HG03469 (cell line): ENCODE measurements around the gene LRRC4B.

ENCODE experiments used
- ATAC-seq: cut with Tn5 transposase; IDR thresholded peaks from one replicate; pipeline ENCODE4 v1.9.1; 2021; ENCODE audit warnings: mild to moderate bottlenecking, moderate library complexity, moderate number of reproducible peaks; ENCODE audit not compliant: unreplicated experiment

Gene LRRC4B

GRCh38 chr19:50509366-50509765, 58.9 kb downstream of the LRRC4B start:
- no peak for ATAC-seq

- no peak for ATAC-seq
These were observed 59.4 kb downstream of the LRRC4B start for GRCh38 chr19:50508843-50509190.

DNA sequence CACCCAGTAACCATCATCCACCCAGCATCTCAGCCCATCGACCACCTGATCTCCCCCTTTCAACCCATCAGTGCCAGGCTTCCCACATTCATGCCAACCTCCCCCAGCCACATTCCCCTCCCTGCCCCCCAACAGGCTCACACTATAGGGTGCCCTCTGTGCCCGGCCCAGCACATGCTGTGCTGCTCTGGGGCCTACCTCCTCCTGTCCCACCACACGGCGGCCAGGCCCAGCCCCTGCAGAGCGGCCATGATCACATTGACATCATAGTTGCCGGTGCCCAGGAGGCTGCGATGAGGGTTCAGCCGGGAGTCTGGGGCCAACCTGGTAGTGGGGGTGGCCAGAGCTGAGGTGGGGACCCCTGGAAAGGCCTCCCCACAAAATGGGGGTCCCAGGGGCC, 60.9 kb downstream of the LRRC4B start:
- ATAC-seq, result no peak

- no peak for ATAC-seq
These were observed 61.5 kb downstream of the LRRC4B start for GRCh38 chr19:50506700-50507099.

DNA sequence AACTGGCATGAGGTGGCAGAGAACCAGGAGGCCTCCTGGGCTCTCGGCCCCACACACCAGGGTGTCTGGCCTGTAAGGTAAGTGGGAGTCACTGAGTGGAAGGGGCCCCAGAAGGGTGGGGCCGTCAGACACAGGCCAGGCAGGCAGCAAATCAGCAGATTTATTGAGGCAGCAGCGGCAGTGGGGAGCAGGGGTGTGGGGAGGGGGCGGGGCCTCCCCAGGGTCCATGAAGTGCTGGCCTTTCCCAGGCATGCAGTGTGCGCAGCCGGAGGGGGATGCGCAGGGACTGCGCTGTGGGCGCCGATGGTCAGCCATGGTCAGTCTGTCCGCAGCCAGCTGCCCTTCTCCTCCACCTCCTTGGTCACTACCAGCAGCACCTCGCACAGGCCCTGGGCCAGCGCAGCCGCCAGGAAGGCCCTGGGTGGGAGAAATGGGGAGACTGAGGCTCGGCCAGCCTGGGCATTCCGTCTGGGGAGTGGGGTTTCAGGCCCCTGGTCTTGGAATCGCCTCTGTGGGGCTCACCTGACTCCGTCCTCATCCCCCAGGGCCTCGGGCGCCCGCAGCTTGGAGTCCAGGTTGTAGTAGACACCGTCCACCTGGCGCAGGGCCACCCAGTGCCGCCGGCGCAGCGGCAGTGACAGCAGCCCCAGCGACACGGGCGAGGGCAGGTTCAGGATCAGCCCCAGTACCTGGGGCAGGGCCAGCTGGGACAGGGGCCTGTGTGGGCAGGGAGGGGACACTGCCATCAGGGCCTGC, 62.2 kb downstream of the LRRC4B start:
- ATAC-seq, result no peak

- ATAC-seq, result no peak
These were observed 66.4 kb downstream of the LRRC4B start for GRCh38 chr19:50501568-50502475.

GRCh38 chr19:50501186-50501567, 67.1 kb downstream of the LRRC4B start:
- ATAC-seq, result no peak

GRCh38 chr19:50500753-50501151, 67.5 kb downstream of the LRRC4B start:
- no peak for ATAC-seq

DNA sequence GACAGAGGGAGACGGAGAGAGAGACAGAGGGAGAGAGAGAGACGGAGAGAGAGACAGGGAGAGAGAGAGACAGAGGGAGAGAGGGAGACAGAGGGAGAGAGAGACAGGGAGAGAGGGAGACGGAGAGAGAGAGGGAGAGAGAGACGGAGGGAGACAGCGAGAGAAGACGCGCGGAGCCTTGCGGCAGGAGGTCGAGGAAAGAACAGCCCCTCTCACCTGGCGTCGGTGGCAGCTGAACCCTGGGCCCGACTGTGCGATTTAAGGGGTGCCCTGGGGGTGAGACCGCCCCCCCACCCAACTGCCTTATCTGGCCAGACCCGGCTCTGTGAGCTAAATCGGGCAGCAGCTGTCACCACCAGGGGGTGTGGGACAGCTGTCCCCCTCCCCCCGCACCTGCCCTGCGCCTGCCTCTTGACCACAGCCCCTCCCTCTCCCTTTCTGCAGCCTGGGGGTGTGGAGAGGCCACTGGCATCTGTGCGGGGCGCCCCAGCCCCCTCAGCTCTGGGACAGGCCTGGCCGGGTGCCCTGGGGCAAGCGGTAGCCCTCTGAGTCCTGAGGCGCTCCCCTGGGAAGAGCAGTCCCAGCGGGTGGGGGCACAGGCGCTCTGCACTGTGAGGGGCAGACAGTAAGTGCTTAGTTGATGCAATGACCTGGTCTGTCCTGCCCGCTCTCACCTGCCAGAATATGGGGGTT, 68.0 kb downstream of the LRRC4B start:
- no peak for ATAC-seq

DNA sequence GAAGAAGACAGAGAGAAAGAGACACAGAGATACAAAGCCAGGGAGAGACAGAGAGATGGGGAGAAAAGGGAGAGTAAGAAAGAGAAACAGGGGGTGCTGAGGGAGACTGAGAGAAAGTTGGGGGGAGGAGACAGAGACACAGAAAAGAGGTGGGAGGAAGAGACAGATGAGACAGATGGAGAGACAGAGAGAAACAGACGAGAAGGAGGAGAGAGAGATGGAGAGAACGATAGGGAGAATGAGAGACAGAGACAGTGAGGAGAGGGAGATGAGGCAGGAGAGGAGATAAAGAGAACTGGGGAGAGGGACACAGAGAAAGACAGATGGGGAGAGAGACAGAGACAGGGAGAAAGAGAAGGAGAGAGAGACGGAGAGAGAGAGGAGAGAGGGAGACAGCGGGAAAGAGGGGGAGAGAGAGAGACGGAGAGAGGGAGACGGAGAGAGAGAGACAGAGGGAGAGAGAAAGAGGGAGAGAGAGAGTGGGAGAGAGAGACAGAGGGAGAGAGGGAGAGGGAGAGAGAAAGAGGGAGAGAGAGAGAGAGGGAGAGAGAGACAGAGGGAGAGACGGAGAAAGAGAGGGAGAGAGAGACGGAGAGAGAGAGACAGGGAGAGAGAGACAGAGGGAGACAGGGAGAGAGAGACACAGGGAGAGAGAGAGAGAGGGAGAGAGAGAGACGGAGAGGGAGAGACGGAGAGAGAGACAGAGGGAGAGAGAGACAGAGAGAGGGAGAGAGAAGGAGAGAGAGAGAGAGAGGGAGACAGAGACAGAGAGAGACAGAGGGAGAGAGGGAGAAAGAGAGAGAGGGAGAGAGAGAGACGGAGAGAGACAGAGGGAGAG, 69.8 kb downstream of the LRRC4B start:
- ATAC-seq, result no peak

GRCh38 chr19:50497022-50497405, 71.2 kb downstream of the LRRC4B start:
- ATAC-seq, result no peak

GRCh38 chr19:50496189-50497021, 71.8 kb downstream of the LRRC4B start:
- ATAC-seq, result no peak

DNA sequence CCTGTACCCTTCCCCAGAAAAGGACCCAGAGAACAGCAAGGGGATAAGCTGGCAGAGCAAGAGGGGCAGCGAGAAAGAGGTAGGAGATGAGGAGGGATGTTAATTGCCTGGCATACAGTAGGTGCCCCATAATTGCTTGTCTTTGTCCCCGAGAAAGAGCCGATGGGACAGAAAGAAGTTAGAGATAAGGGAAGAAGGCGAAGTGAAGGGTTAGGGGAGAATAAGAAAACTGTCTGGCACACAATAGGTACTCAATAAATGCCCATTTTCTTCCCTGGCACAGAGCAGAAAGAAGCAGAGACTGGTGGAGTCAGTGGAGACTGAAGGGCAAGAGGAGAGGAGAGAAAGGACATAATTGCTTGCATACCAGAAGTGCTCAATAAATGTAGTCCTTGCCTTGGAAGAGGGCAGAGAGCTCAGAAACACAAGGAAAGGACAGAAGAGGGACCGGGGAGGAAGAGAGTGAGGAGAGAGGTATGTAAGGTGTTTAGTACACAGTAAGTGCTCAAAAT, 73.2 kb downstream of the LRRC4B start:
- ATAC-seq, result no peak

GRCh38 chr19:50494186-50495019, 73.8 kb downstream of the LRRC4B start:
- ATAC-seq, result no peak

DNA sequence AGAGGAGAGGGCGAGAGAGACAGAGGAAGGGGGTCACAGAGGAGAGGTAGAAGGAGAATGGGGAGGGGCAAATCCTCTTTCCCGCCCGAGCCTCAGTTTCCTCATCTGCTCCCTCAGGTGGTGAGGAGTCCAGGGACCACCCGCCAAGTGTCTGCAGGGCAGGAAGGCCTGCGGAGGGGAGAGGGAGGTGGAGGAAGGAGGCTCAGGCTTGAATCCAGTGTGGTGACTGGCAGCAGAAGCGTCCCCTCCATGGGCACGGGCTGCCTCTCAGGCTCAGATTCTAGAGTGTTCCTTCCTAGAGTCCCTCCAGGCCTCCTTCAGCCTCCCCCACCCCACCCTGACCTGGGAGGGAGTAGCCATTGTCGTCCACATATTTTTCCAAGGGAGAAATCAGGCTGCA, 75.1 kb downstream of the LRRC4B start:
- ATAC-seq, result no peak

DNA sequence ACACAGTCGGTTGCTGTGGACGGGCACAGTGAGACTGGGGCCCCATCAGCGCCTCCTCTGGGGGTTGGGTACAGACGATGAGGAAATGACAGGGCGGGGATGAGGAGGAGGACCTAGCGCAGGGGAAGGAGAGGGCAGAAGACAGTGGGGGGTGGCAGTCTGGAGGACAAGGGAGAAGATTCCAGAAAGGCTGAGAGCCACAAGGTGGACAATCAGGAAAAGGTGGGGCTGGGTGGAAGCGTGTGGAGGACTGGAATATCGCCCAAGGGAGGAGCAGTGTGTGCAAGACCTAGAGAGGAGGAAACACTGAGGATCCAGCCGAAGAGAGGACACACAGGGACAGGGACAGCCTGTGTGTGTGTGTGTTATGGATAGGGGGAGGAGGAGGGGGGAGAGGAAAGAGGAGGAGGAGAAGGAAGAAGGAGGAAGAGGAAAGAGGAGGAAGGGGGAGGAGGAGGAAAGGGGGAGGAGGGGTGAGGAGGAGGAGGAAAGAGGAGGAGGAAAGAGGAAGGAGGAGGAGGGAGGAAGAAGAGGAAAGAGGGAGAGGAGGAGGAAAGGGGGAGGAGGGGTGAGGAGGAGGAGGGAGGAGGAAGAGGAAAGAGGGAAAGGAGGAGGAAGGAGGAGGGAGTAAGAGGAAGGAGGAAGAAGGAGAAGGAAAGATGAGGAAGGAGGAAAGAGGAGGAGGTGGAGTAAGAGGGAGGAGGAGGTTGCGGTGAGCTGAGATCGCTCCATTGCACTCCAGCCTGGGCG, 75.8 kb downstream of the LRRC4B start:
- no peak for ATAC-seq

DNA sequence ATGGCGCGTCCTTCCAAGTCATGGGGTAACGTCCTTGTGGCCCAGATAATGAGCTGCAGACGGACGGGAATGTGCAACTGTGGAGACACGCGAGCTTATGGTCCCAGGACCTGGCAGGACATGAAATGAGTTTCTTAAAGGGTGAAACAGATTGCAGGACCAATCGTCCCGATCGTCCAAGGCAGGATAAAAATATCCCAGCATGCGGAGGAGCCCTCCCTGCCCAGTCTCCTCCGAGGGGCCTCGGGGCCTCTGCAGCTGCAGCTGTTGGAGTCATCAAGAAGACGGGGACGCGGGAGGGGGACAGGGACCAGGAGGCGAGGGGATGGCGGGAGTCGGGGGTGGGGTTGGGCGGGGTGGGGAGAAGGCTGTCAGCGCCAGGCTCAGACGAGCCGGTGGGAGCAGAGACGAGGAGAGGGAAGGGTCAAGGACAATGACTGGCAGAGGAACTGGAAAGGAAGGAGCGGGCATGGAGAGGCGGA, 77.2 kb downstream of the LRRC4B start:
- no peak for ATAC-seq

DNA sequence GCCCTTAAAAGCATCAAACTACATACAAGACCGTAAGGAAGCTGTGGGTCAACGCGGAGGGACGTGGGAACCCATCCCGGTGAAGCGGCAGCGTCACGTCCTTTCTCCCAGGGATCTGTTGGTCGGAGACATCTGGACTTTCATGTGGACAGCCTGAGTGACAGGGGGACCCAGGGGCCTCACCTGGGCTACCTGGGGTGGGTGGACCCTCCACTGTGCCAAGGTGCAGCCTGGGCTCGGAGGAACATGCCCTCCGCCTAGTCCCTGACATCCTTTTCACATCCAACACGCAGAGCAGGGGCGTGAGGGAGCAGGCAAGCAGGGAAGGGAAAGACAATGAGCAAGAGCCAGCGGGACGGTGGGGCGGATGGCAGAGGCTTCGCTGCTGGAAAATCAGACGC, 77.8 kb downstream of the LRRC4B start:
- no peak for ATAC-seq
